HepG2 (cell line): Measurements from ENCODE around the gene SEMA4F. TPM values are rescaled to one million over a fixed set of nuclear protein-coding genes. Genes with fewer than 3 reads are reported as not detected.
A peak's percentile ranks its signal among the peaks of the same experiment; 100 is the strongest.

Experiments
- ATF1 ChIP-seq: IDR thresholded peaks from 2 replicates; pipeline ENCODE4 v1.6.1; 2016; ENCODE audit warnings: mild to moderate bottlenecking, control low read depth
- GATA4 ChIP-seq: sonication (generic); IDR thresholded peaks from 2 replicates; pipeline ENCODE4 v1.6.1; 2016; ENCODE audit warnings: antibody characterized with exemption, low read depth, borderline replicate concordance
- IRF1 ChIP-seq: sonication (generic); formaldehyde crosslinking; IDR thresholded peaks from 2 replicates; pipeline ENCODE4 v1.4.0; 2020; ENCODE audit warnings: low read depth, mild to moderate bottlenecking, missing genetic modification reagents
- ISX ChIP-seq: sonication (generic); formaldehyde crosslinking; conservative IDR thresholded peaks from 2 replicates; pipeline ENCODE4 v1.5.0; 2020; ENCODE audit warnings: missing genetic modification reagents
- PLRG1 ChIP-seq: fragments of 450-650 bp; conservative IDR thresholded peaks from 2 replicates; pipeline ENCODE4 v1.6.1; 2016
- POGZ ChIP-seq: sonication (generic); formaldehyde crosslinking; IDR thresholded peaks from 2 replicates; pipeline ENCODE4 v1.4.0; 2020; ENCODE audit warnings: mild to moderate bottlenecking, missing genetic modification reagents
- PRPF4 ChIP-seq: fragments of 200-400 bp; formaldehyde crosslinking; IDR thresholded peaks from 2 replicates; pipeline ENCODE4 v1.6.1; 2016; ENCODE audit warnings: low read length, low read depth; ENCODE audit not compliant: poor library complexity, severe bottlenecking
- REPIN1 ChIP-seq: sonication (generic); formaldehyde crosslinking; IDR thresholded peaks from 2 replicates; pipeline ENCODE4 v1.8.0; 2022; ENCODE audit warnings: missing genetic modification reagents, low read depth, mild to moderate bottlenecking, borderline replicate concordance
- RORA ChIP-seq: sonication (generic); formaldehyde crosslinking; IDR thresholded peaks from 2 replicates; pipeline ENCODE4 v1.5.0; 2020; ENCODE audit warnings: mild to moderate bottlenecking, missing genetic modification reagents, moderate library complexity
- SP140L ChIP-seq: sonication (generic); formaldehyde crosslinking; IDR thresholded peaks from 2 replicates; pipeline ENCODE4 v1.4.0; 2020; ENCODE audit warnings: missing genetic modification reagents, borderline replicate concordance
- SRSF9 ChIP-seq: fragments of 200-400 bp; formaldehyde crosslinking; IDR thresholded peaks from 2 replicates; pipeline ENCODE4 v1.6.1; 2018; ENCODE audit warnings: borderline replicate concordance, mild to moderate bottlenecking, low read depth, low read length; ENCODE audit not compliant: insufficient read depth, poor library complexity, severe bottlenecking
- SRY ChIP-seq: sonication (generic); formaldehyde crosslinking; IDR thresholded peaks from 2 replicates; pipeline ENCODE4 v1.8.0; 2022; ENCODE audit warnings: mild to moderate bottlenecking, missing genetic modification reagents
- TBX3 ChIP-seq: fragments of 450-650 bp; IDR thresholded peaks from 2 replicates; pipeline ENCODE4 v1.6.1; 2017; ENCODE audit warnings: antibody characterized with exemption, mild to moderate bottlenecking, inconsistent platforms, borderline replicate concordance
- YEATS2 ChIP-seq: sonication (generic); formaldehyde crosslinking; IDR thresholded peaks from 2 replicates; pipeline ENCODE4 v1.4.0; 2020; ENCODE audit warnings: missing genetic modification reagents, borderline replicate concordance
- ZBTB7B ChIP-seq: sonication (generic); formaldehyde crosslinking; IDR thresholded peaks from 2 replicates; pipeline ENCODE4 v1.4.0; 2020; ENCODE audit warnings: missing genetic modification reagents
- ZFP62 ChIP-seq: sonication (generic); formaldehyde crosslinking; IDR thresholded peaks from 2 replicates; pipeline ENCODE4 v1.4.0; 2020; ENCODE audit warnings: missing genetic modification reagents
- ZFP90 ChIP-seq: sonication (generic); formaldehyde crosslinking; IDR thresholded peaks from 2 replicates; pipeline ENCODE4 v1.8.0; 2022; ENCODE audit warnings: missing genetic modification reagents, mild to moderate bottlenecking, inconsistent platforms, borderline replicate concordance
- ZNF10 ChIP-seq: sonication (generic); formaldehyde crosslinking; IDR thresholded peaks from 2 replicates; pipeline ENCODE4 v1.4.0; 2020; ENCODE audit warnings: mild to moderate bottlenecking, low read depth, missing genetic modification reagents, borderline replicate concordance
- ZNF138 ChIP-seq: sonication (generic); formaldehyde crosslinking; IDR thresholded peaks from 2 replicates; pipeline ENCODE4 v1.5.0; 2020; ENCODE audit warnings: mild to moderate bottlenecking, low read depth, missing genetic modification reagents
- ZNF180 ChIP-seq: sonication (generic); formaldehyde crosslinking; IDR thresholded peaks from 2 replicates; pipeline ENCODE4 v1.4.0; 2020; ENCODE audit warnings: low read depth, missing genetic modification reagents, borderline replicate concordance
- ZNF230 ChIP-seq: sonication (generic); formaldehyde crosslinking; IDR thresholded peaks from 2 replicates; pipeline ENCODE4 v1.4.0; 2020; ENCODE audit warnings: mild to moderate bottlenecking, missing genetic modification reagents
- ZNF296 ChIP-seq: sonication (generic); formaldehyde crosslinking; conservative IDR thresholded peaks from 2 replicates; pipeline ENCODE4 v1.5.0; 2020; ENCODE audit warnings: mild to moderate bottlenecking, missing genetic modification reagents
- ZNF530 ChIP-seq: sonication (generic); formaldehyde crosslinking; IDR thresholded peaks from 2 replicates; pipeline ENCODE4 v1.5.0; 2020; ENCODE audit warnings: low read depth, mild to moderate bottlenecking, missing genetic modification reagents
- ZNF550 ChIP-seq: sonication (generic); formaldehyde crosslinking; IDR thresholded peaks from 2 replicates; pipeline ENCODE4 v1.4.0; 2020; ENCODE audit warnings: mild to moderate bottlenecking, missing genetic modification reagents, borderline replicate concordance
- ZNF605 ChIP-seq: sonication (generic); formaldehyde crosslinking; IDR thresholded peaks from 2 replicates; pipeline ENCODE4 v1.8.0; 2022; ENCODE audit warnings: mild to moderate bottlenecking, missing genetic modification reagents
- ZNF782 ChIP-seq: sonication (generic); formaldehyde crosslinking; IDR thresholded peaks from 2 replicates; pipeline ENCODE4 v1.4.0; 2020; ENCODE audit warnings: missing genetic modification reagents, mild to moderate bottlenecking, borderline replicate concordance
- ZNF784 ChIP-seq: sonication (generic); formaldehyde crosslinking; IDR thresholded peaks from 2 replicates; pipeline ENCODE4 v1.5.1; 2020; ENCODE audit warnings: missing genetic modification reagents, mild to moderate bottlenecking, borderline replicate concordance
- ZNF850 ChIP-seq: sonication (generic); formaldehyde crosslinking; conservative IDR thresholded peaks from 2 replicates; pipeline ENCODE4 v1.9.0; 2021; ENCODE audit warnings: mild to moderate bottlenecking, missing genetic modification reagents
- polyA plus RNA-seq, 8 experiments: library from polyadenylated mRNA; depleted of rRNA in 3 of 8; stranded (reverse) in 7 of 8; unstranded in 1 of 8; fragments of >200 nt; fragmentation: Illumina TruSeq in 4 of 8; extraction: Trizol in 4 of 8; gene quantifications; 2 replicates each; pipeline versions ENCODE4 v1.2.1 to v1.2.3, GENCODE V29; 2011 to 2016; ENCODE audit warnings: low read depth in 4 of 8, missing spikeins in 1 of 8, mixed read lengths in 1 of 8; ENCODE audit not compliant: insufficient read depth in 1 of 8
- total RNA-seq, 5 experiments: library from RNA; depleted of rRNA; stranded (reverse); fragments of >200 nt; fragmentation: Illumina TruSeq; extraction: Trizol; gene quantifications; 2 replicates each; pipeline ENCODE4 v1.2.3, GENCODE V29; 2016; ENCODE audit warnings: low read depth in 1 of 5
- TF ChIP-seq, protein P1 (sequence below): sonication (generic); formaldehyde crosslinking; IDR thresholded peaks from 2 replicates; pipeline ENCODE4 v1.4.0; 2020; ENCODE audit warnings: missing genetic modification reagents, mild to moderate bottlenecking, borderline replicate concordance

SEMA4F gene
- total and polyA plus RNA-seq, 2 of the 13 experiments (the other 11 are each of a cell fraction or from before 2014, with no cell fraction given): 7.1 to 10.3 TPM

GRCh38 chr2:74715081-74715791 is 61.2 kb downstream of the SEMA4F start (continued):
- TF ChIP-seq ZNF782 (CRISPR knock-in tag) (peak; percentile 76; the same call in 1 of the 2 replicates), ZNF530 (no peak), GATA4 (no peak), ZNF138 (CRISPR knock-in tag) (no peak), ZNF230 (CRISPR knock-in tag) (peak; percentile 94), POGZ (CRISPR knock-in tag) (0 out of 2 replicates have a peak, but pooled peaks have one; percentile 10), SRSF9 (no peak), ISX (no peak), YEATS2 (CRISPR knock-in tag) (no peak; the same call in 1 of the 2 replicates), ZBTB7B (CRISPR knock-in tag) (peak; percentile 90; the same call in 1 of the 2 replicates), TBX3 (no peak), ZNF784 (CRISPR knock-in tag) (peak; percentile 17; the same call in 1 of the 2 replicates), SP140L (CRISPR knock-in tag) (no peak; the same call in 1 of the 2 replicates), ZNF550 (CRISPR knock-in tag) (0 out of 2 replicates have a peak, but pooled peaks have one; percentile 62), ATF1 (no peak), ZNF10 (CRISPR knock-in tag) (no peak), ZNF180 (no peak), ZNF605 (peak; percentile 87), ZNF296 (CRISPR knock-in tag) (no peak), RORA (CRISPR knock-in tag) (no peak), REPIN1 (CRISPR knock-in tag) (peak; percentile 73; the same call in 1 of the 2 replicates), ZNF850 (CRISPR knock-in tag) (no peak), PLRG1 (no peak), PRPF4 (no peak), ZFP90 (CRISPR knock-in tag) (peak; percentile 89; the same call in 1 of the 2 replicates), SRY (CRISPR knock-in tag) (no peak; the same call in 1 of the 2 replicates), IRF1 (no peak), ZFP62 (CRISPR knock-in tag) (no peak)
- TF ChIP-seq, protein P1, sequence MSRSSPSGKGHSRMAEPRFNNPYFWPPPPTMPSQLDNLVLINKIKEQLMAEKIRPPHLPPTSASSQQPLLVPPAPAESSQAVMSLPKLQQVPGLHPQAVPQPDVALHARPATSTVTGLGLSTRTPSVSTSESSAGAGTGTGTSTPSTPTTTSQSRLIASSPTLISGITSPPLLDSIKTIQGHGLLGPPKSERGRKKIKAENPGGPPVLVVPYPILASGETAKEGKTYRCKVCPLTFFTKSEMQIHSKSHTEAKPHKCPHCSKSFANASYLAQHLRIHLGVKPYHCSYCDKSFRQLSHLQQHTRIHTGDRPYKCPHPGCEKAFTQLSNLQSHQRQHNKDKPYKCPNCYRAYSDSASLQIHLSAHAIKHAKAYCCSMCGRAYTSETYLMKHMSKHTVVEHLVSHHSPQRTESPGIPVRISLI (CRISPR knock-in tag): peak; percentile 76; the same call in 1 of the 2 replicates
